Caco-2 (cell line): Measurements from ENCODE around the gene SMIM24. TPM values are rescaled to one million over a fixed set of nuclear protein-coding genes. Genes with fewer than 3 reads are reported as not detected.

Experiments used
- BruUV-seq: library from RNA; stranded (reverse); fragments of 400-500 nt; replicated peaks from 2 replicates; lab custom pipeline; 2021; lab: Mats Ljungman, UMichigan
- CTCF ChIA-PET: fragments of 300-600 bp; sonication (Branson Sonifier 250); formaldehyde crosslinking; loops from one replicate; lab custom pipeline; 2022; ENCODE audit warnings: antibody characterized with exemption; lab: Charles Lee
- POLR2A ChIA-PET: fragments of 300-600 bp; sonication (Branson Sonifier 250); formaldehyde crosslinking; loops from one replicate; lab custom pipeline; 2022; ENCODE audit warnings: antibody characterized with exemption; lab: Charles Lee
- DNase-seq, 2 experiments: peaks; one replicate each; pipeline versions ENCODE4 v3.0.0 to v3.0.0-alpha.2; 2020 to 2022
- H3K27me3 ChIP-seq: replicated peaks from 2 replicates; pipeline ENCODE4 v1.6.0; 2011; ENCODE audit warnings: low read length; ENCODE audit not compliant: control insufficient read depth, insufficient read depth
- H3K36me3 ChIP-seq: 2 replicates; pipeline ENCODE4 v1.5.1; 2011; ENCODE audit warnings: low read length; ENCODE audit not compliant: control insufficient read depth, insufficient read depth
- H3K4me1 ChIP-seq: fragments of 250-450 bp; sonication (Bioruptor Pico); 2 replicates; pipeline ENCODE4 v1.5.1; 2020; ENCODE audit warnings: mild to moderate bottlenecking
- H3K4me3 ChIP-seq: 2 replicates; pipeline ENCODE4 v1.5.1; 2011; ENCODE audit warnings: low read depth, mild to moderate bottlenecking, control low read depth, low read length
- H3K9me3 ChIP-seq: fragments of 250-450 bp; sonication (Bioruptor Pico); 2 replicates; pipeline ENCODE4 v1.5.1; 2020; ENCODE audit warnings: mild to moderate bottlenecking, moderate library complexity
- H3K27ac Mint-ChIP-seq: one replicate; pipeline ENCODE4 v1.8.0; 2022; ENCODE audit warnings: mixed read lengths; ENCODE audit not compliant: unreplicated experiment
- H3K27me3 Mint-ChIP-seq: one replicate; pipeline ENCODE4 v1.8.0; 2022; ENCODE audit warnings: mixed read lengths; ENCODE audit not compliant: insufficient read depth, unreplicated experiment
- H3K36me3 Mint-ChIP-seq: one replicate; pipeline ENCODE4 v1.8.0; 2022; ENCODE audit warnings: mild to moderate bottlenecking, mixed read lengths; ENCODE audit not compliant: insufficient read depth, unreplicated experiment
- H3K4me1 Mint-ChIP-seq: one replicate; pipeline ENCODE4 v1.8.0; 2022; ENCODE audit warnings: low read depth, mixed read lengths; ENCODE audit not compliant: unreplicated experiment
- H3K4me3 Mint-ChIP-seq: one replicate; pipeline ENCODE4 v1.8.0; 2022; ENCODE audit warnings: mild to moderate bottlenecking, moderate library complexity, mixed read lengths; ENCODE audit not compliant: unreplicated experiment
- H3K9me3 Mint-ChIP-seq: one replicate; pipeline ENCODE4 v1.8.0; 2022; ENCODE audit warnings: mixed read lengths; ENCODE audit not compliant: unreplicated experiment
- CTCF ChIP-seq, 2 experiments: fragments of 200-600 bp in 1 of 2; IDR thresholded peaks; 1 replicate in 1 of 2; 2 replicates in 1 of 2; pipeline versions ENCODE4 v1.5.1 to v1.8.0; 2011 to 2022; ENCODE audit warnings: antibody characterized with exemption in 1 of 2, control low read depth in 1 of 2, inconsistent platforms in 1 of 2, low read depth in 1 of 2, low read length in 1 of 2, mild to moderate bottlenecking in 1 of 2, moderate library complexity in 1 of 2; ENCODE audit not compliant: insufficient read depth in 1 of 2, severe bottlenecking in 1 of 2, unreplicated experiment in 1 of 2
- intact Hi-C: fragments of 100-400 bp; cut with micrococcal nuclease; formaldehyde crosslinking; loops from one replicate; pipeline ENCODE4 v1.10.0; 2022; ENCODE audit not compliant: unreplicated experiment
- total RNA-seq: library from RNA; stranded (reverse); gene quantifications from 2 replicates; pipeline ENCODE4 v1.2.3, GENCODE V29; 2022

SMIM24 gene
- total RNA-seq, 1 experiment from 2014 or later: 1.7 TPM

GRCh38 chr19:3522421-3523360 is 42.4 kb upstream of the SMIM24 start:
- peaks cover 6% of the 10 kb centered on the region for H3K4me1 Mint-ChIP-seq
- no peak overlapping the region for H3K27ac Mint-ChIP-seq
- no peak for TF ChIP-seq CTCF (IDR thresholded peaks at IDR 0.05; ENCODE audit: insufficient read depth in 1 of 2, low read depth in 1 of 2, low read length in 1 of 2, severe bottlenecking in 1 of 2, unreplicated experiment in 1 of 2)
- H3K36me3 ChIP-seq: 0 out of 2 replicates have a peak, but pooled peaks cover 1% of the 10 kb centered on the region
- no peaks in the 10 kb centered on the region for H3K4me1 ChIP-seq
- H3K36me3 Mint-ChIP-seq: peaks cover 36% of the 10 kb centered on the region
- no peaks in the 10 kb centered on the region for H3K27me3 Mint-ChIP-seq
- ChIA-PET POLR2A (no interaction called here), CTCF (interaction anchor here (0.6 kb wide), 1 partner anchor 105 kb away, joined by 8 read pairs; no protein-coding TSS in a partner anchor)
- H3K27me3 ChIP-seq: no peaks in the 10 kb centered on the region
- H3K4me3 Mint-ChIP-seq: no peak overlapping the region
- no peak overlapping the region for H3K4me3 ChIP-seq
- H3K9me3 Mint-ChIP-seq: no peaks in the 10 kb centered on the region
- intact Hi-C loops: no loop called here
- BruUV-seq: no TSS peak
- no peaks in the 10 kb centered on the region for H3K9me3 ChIP-seq
- no peak for DNase-seq

DNA sequence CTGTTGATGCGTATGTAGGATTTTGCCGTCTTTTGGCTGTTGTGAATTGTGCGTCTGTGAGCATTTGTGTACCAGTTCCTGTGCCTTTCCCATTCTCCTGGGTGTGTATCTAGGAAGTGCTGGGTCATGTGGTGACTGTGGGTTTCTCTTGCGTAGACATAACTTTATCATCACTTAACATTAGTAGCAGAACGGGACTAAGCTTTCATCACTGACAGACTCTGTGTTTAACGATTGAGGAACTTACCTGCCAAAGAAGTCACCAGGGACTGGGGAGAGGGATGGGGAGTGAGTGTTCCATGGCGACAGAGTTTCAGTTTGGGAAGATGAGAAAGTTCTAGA is 40.8 kb upstream of the SMIM24 start:
- H3K36me3 Mint-ChIP-seq: peaks cover 37% of the 10 kb centered on the region
- Histone ChIP-seq H3K4me1 (no peaks in the 10 kb centered on the region), H3K9me3 (no peaks in the 10 kb centered on the region), H3K27me3 (no peaks in the 10 kb centered on the region), H3K4me3 (no peak overlapping the region), H3K36me3 (no peaks in the 10 kb centered on the region)
- DNase-seq: no peak
- TF ChIP-seq CTCF (IDR thresholded peaks at IDR 0.05; ENCODE audit: insufficient read depth in 1 of 2, low read depth in 1 of 2, low read length in 1 of 2, severe bottlenecking in 1 of 2, unreplicated experiment in 1 of 2): no peak
- peaks cover 6% of the 10 kb centered on the region for H3K4me1 Mint-ChIP-seq
- intact Hi-C loops: no loop called here
- no TSS peak for BruUV-seq
- POLR2A ChIA-PET: no interaction called here
- no peaks in the 10 kb centered on the region for H3K9me3 Mint-ChIP-seq
- CTCF ChIA-PET: no interaction called here
- H3K27ac Mint-ChIP-seq: peak overlapping the region; percentile 61
- H3K27me3 Mint-ChIP-seq: no peaks in the 10 kb centered on the region
- H3K4me3 Mint-ChIP-seq: no peak overlapping the region

DNA sequence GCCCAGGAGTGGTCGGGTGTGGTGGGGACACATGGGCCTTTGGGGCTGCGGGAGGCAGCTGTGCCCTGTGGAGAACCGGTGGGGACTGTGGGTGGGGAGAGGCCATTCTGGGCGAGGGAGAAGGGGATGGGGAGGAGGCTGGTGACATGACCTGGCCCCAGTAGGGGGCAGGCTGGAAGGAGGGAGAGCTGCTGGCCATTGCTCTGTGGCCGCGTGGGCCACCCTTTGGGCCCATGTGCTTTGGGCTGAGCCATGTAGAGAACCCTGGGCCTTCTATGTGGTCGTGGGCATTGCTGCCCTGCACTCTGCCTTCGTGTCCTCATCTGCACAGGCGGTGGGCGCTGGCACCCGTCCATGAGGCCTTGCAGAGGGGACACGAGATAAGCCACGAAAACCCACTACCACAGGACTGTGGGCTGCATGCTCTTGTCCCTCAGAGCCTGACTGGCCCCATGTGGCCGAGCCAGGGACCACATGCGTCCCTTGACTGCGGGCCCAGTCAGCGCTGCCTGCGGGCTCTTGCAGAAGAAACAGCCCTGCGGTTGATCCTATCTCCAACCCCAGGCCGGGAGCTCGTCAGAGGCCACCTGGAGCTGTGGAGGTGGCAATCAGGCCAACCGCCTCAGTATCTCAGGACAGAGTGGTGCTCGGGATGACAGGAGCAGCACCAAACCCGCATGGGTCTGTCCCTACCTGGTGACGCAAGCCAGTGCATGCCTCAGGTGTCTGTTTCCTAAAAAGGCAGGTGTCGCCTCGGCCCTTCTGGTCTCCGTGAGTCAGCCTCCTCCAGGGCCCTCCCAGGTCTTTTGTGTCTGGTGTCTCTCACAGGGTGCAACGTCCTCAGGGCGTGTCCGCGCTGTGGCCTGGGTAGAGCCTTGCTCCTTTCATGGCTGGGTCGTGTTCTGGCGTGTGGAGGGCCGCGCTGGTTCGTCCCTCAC is 40.1 kb upstream of the SMIM24 start:
- no peaks in the 10 kb centered on the region for H3K27me3 Mint-ChIP-seq
- no peak overlapping the region for H3K4me3 Mint-ChIP-seq
- TF ChIP-seq CTCF (IDR thresholded peaks at IDR 0.05; ENCODE audit: insufficient read depth in 1 of 2, low read depth in 1 of 2, low read length in 1 of 2, severe bottlenecking in 1 of 2, unreplicated experiment in 1 of 2): peak in 1 of 2 experiments; percentile 24
- no TSS peak for BruUV-seq
- peaks cover 40% of the 10 kb centered on the region for H3K36me3 Mint-ChIP-seq
- no peak overlapping the region for H3K4me3 ChIP-seq
- no peaks in the 10 kb centered on the region for H3K4me1 ChIP-seq
- peaks cover 6% of the 10 kb centered on the region for H3K4me1 Mint-ChIP-seq
- no peaks in the 10 kb centered on the region for H3K9me3 ChIP-seq
- H3K9me3 Mint-ChIP-seq: no peaks in the 10 kb centered on the region
- ChIA-PET POLR2A (no interaction called here), CTCF (no interaction called here)
- peak overlapping the region; percentile 61 for H3K27ac Mint-ChIP-seq
- intact Hi-C loops: no loop called here
- peak in 1 of 2 experiments; percentile 56 for DNase-seq
- H3K27me3 ChIP-seq: no peaks in the 10 kb centered on the region
- no peaks in the 10 kb centered on the region for H3K36me3 ChIP-seq
